MCF 10A (cell line): Measurements from ENCODE around the gene BASP1. TPM values are rescaled to one million over a fixed set of nuclear protein-coding genes. Genes with fewer than 3 reads are reported as not detected.
"Not testable (repeated sequence)": the region's sequence is repeated elsewhere in the genome, so short reads cannot be mapped to it uniquely, and the experiment has no call there.

Source experiments
- BruUV-seq: library from RNA; stranded (reverse); fragments of 400-500 nt; replicated peaks from 2 replicates; lab custom pipeline; 2021; lab: Mats Ljungman, UMichigan
- CTCF ChIA-PET: fragments of 300-600 bp; sonication (Branson Sonifier 250); formaldehyde crosslinking; extraction: SDS; loops from one replicate; lab custom pipeline; 2021; ENCODE audit warnings: antibody characterized with exemption, inconsistent platforms; lab: Yijun Ruan, JAX
- POLR2A ChIA-PET: fragments of 300-600, 350-650 bp; sonication (Branson Sonifier 250); formaldehyde crosslinking; extraction: SDS; loops from one replicate; lab custom pipeline; 2020; ENCODE audit warnings: antibody characterized with exemption, inconsistent platforms; lab: Yijun Ruan, JAX
- DNase-seq: peaks from one replicate; pipeline ENCODE4 v3.0.0-alpha.2; 2018; ENCODE audit not compliant: unreplicated experiment
- H3K27ac Mint-ChIP-seq: one replicate; pipeline ENCODE4 v1.8.0; 2022; ENCODE audit warnings: mild to moderate bottlenecking, low read depth, mixed read lengths; ENCODE audit not compliant: unreplicated experiment
- H3K27me3 Mint-ChIP-seq: one replicate; pipeline ENCODE4 v1.8.0; 2022; ENCODE audit warnings: mixed read lengths; ENCODE audit not compliant: insufficient read depth, unreplicated experiment
- H3K36me3 Mint-ChIP-seq: one replicate; pipeline ENCODE4 v1.8.0; 2022; ENCODE audit warnings: mild to moderate bottlenecking, moderate library complexity, mixed read lengths; ENCODE audit not compliant: insufficient read depth, unreplicated experiment
- H3K4me1 Mint-ChIP-seq: one replicate; pipeline ENCODE4 v1.8.0; 2022; ENCODE audit warnings: mixed read lengths; ENCODE audit not compliant: insufficient read depth, unreplicated experiment
- H3K4me3 Mint-ChIP-seq: one replicate; pipeline ENCODE4 v1.8.0; 2022; ENCODE audit warnings: mild to moderate bottlenecking, moderate library complexity, mixed read lengths; ENCODE audit not compliant: unreplicated experiment
- H3K9me3 Mint-ChIP-seq: one replicate; pipeline ENCODE4 v1.8.0; 2022; ENCODE audit warnings: mixed read lengths; ENCODE audit not compliant: unreplicated experiment
- intact Hi-C: fragments of 100-400 bp; cut with micrococcal nuclease; formaldehyde crosslinking; loops from 2 replicates; pipeline ENCODE4 v1.14.1; 2022
- total RNA-seq: library from RNA; stranded (reverse); gene quantifications from 2 replicates; pipeline ENCODE4 v1.2.3, GENCODE V29; 2022
- TF ChIP-seq, protein P1 (sequence below): fragments of 200-600 bp; IDR thresholded peaks from one replicate; pipeline ENCODE4 v1.8.0; 2022; ENCODE audit warnings: antibody characterized with exemption, mild to moderate bottlenecking; ENCODE audit not compliant: unreplicated experiment

BASP1 gene
- total RNA-seq, 1 experiment from 2014 or later, result 84.5 TPM

DNA sequence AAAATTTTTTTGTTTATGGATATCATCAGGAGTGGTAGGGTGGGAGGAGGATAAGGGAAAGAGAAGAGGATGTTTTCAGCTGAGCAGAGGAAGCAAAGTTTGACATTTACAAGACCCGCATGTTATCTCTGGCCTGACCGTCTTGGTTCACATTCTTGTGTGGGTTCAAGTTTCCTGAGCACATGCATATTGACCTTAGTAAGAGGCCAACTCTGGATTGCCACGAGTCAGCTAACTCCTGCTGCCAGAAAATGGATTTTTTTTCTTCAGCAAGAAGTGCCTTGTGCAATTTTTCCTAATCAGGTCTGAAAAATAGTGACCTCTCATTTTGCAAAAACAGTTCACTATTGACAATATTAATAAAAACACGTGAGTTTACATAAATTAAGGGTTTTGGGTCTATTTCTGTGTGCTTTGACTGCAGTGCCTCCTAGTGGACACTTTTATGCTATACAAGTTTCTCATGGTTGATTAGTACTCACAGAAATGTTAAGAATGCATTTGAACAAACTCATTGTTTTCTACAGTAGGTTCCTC, 27.1 kb upstream of the BASP1 start:
- POLR2A ChIA-PET, result interaction anchor here (0.6 to 1.8 kb wide), 9 partner anchors 9 to 398 kb away, joined by 3 to 7 read pairs (median 3); partner anchors contain the start of gene MYO10
- Mint-ChIP-seq H3K27me3 (no peaks in the 10 kb centered on the region), H3K4me3 (no peak overlapping the region), H3K27ac (no peak overlapping the region), H3K4me1 (peaks cover 27% of the 10 kb centered on the region), H3K9me3 (no peaks in the 10 kb centered on the region), H3K36me3 (no peaks in the 10 kb centered on the region)
- CTCF ChIA-PET, result interaction anchor here (0.5 to 6.6 kb wide), 119 partner anchors 9 to 1127 kb away, joined by 3 to 120 read pairs (median 5); partner anchors contain the start of gene MYO10
- no TSS peak for BruUV-seq
- TF ChIP-seq, protein P1, sequence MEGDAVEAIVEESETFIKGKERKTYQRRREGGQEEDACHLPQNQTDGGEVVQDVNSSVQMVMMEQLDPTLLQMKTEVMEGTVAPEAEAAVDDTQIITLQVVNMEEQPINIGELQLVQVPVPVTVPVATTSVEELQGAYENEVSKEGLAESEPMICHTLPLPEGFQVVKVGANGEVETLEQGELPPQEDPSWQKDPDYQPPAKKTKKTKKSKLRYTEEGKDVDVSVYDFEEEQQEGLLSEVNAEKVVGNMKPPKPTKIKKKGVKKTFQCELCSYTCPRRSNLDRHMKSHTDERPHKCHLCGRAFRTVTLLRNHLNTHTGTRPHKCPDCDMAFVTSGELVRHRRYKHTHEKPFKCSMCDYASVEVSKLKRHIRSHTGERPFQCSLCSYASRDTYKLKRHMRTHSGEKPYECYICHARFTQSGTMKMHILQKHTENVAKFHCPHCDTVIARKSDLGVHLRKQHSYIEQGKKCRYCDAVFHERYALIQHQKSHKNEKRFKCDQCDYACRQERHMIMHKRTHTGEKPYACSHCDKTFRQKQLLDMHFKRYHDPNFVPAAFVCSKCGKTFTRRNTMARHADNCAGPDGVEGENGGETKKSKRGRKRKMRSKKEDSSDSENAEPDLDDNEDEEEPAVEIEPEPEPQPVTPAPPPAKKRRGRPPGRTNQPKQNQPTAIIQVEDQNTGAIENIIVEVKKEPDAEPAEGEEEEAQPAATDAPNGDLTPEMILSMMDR, result peak; percentile 90
- DNase-seq, result peak; percentile 65
- intact Hi-C loops, result loop anchor here (1.0 to 5.0 kb wide), 4 partner anchors 399 to 638 kb away; partner anchors contain the start of gene RETREG1

DNA sequence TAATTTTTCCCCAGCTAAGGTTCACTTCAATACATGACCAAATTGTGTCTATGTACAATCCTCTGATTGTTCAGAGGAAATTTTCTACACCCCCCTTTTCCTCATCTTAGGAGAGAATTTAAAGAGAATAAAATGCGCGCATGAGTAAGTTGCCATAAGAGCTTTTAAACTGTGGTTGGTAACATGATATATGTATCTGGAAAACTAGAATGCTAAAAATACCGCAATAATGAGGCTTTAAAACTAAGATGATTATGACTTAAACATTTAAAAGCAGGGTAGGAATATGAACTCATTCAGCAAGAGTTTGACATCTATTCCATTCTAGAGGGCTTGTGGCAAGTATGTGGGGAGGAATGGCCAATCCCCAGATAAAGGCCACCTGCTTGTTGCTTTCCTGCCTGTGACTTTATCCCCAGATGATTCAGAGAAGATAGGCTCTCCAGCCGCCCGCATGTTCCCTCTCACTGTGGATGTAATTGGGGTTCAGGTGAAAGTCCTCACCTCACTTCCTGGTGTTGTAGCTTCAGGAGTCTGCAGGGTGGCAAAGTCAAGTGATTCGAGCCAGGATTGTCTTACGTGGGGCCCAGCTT, 26.5 kb upstream of the BASP1 start:
- Mint-ChIP-seq H3K4me1 (peaks cover 24% of the 10 kb centered on the region), H3K9me3 (no peaks in the 10 kb centered on the region), H3K27ac (no peak overlapping the region), H3K27me3 (no peaks in the 10 kb centered on the region), H3K4me3 (no peak overlapping the region), H3K36me3 (no peaks in the 10 kb centered on the region)
- TF ChIP-seq, protein P1, result no peak
- POLR2A ChIA-PET, result interaction anchor here (0.6 to 1.8 kb wide), 5 partner anchors 10 to 399 kb away, joined by 3 to 7 read pairs (median 3); no protein-coding TSS in a partner anchor
- CTCF ChIA-PET, result interaction anchor here (0.5 to 6.6 kb wide), 77 partner anchors 10 to 1127 kb away, joined by 3 to 120 read pairs (median 8); partner anchors contain the start of gene MYO10
- intact Hi-C loops, result loop anchor here (1.0 to 5.0 kb wide), 4 partner anchors 400 to 639 kb away; partner anchors contain the start of gene RETREG1
- no peak for DNase-seq
- BruUV-seq, result no TSS peak

- H3K9me3 Mint-ChIP-seq, BruUV-seq, H3K27ac Mint-ChIP-seq, H3K4me3 Mint-ChIP-seq, H3K27me3 Mint-ChIP-seq, H3K36me3 Mint-ChIP-seq, DNase-seq: not testable (repeated sequence)
- intact Hi-C loops, result loop anchor here (2.0 to 5.0 kb wide), 2 partner anchors 575 to 639 kb away; partner anchors contain the start of gene RETREG1
- peaks cover 17% of the 10 kb centered on the region for H3K4me1 Mint-ChIP-seq
- POLR2A ChIA-PET, result interaction anchor here (1.2 kb wide), 1 partner anchor 257 kb away, joined by 3 read pairs; no protein-coding TSS in a partner anchor
- CTCF ChIA-PET, result interaction anchor here (0.6 to 6.6 kb wide), 38 partner anchors 10 to 1126 kb away, joined by 3 to 120 read pairs (median 12); partner anchors contain the start of gene MYO10
These were observed 25.9 kb upstream of the BASP1 start for GRCh38 chr5:17191574-17191973.

GRCh38 chr5:17192191-17192590, 25.2 kb upstream of the BASP1 start:
- intact Hi-C loops, result loop anchor here (5.0 kb wide), 1 partner anchor 640 kb away; no protein-coding TSS in a partner anchor
- TF ChIP-seq, protein P1, result no peak
- Mint-ChIP-seq H3K4me1 (peaks cover 12% of the 10 kb centered on the region), H3K27ac (no peak overlapping the region), H3K27me3 (no peaks in the 10 kb centered on the region), H3K9me3 (peaks cover 2% of the 10 kb centered on the region), H3K36me3 (no peaks in the 10 kb centered on the region), H3K4me3 (no peak overlapping the region)
- POLR2A ChIA-PET, result no interaction called here
- DNase-seq, result no peak
- CTCF ChIA-PET, result interaction anchor here (0.6 to 6.6 kb wide), 14 partner anchors 9 to 1032 kb away, joined by 3 to 120 read pairs (median 27); no protein-coding TSS in a partner anchor
- no TSS peak for BruUV-seq
